OCI-LY3 (cell line): ENCODE measurements around the gene ACIN1.
"Not testable (repeated sequence)": the region's sequence is repeated elsewhere in the genome, so short reads cannot be mapped to it uniquely, and the experiment has no call there.

ENCODE experiments used
- H2AFZ ChIP-seq: fragments of 200-600, 300-600 bp; shearing (Covaris generic); 2 replicates; pipeline ENCODE4 v1.6.0; 2014; ENCODE audit warnings: antibody characterized with exemption, low read depth, low read length
- H3K27ac ChIP-seq: fragments of 200-600, 300-600 bp; sonication (generic); 2 replicates; pipeline ENCODE4 v1.5.1; 2014; ENCODE audit warnings: mild to moderate bottlenecking, low read length, moderate library complexity, mixed read lengths
- H3K27me3 ChIP-seq: fragments of 200-600, 300-600 bp; sonication (generic); 2 replicates; pipeline ENCODE4 v1.6.1; 2014; ENCODE audit warnings: low read depth, low read length, mixed read lengths
- H3K36me3 ChIP-seq: fragments of 200-600, 300-600 bp; sonication (generic); replicated peaks from 2 replicates; pipeline ENCODE3; 2014; ENCODE audit warnings: low read depth, low read length, mixed read lengths
- H3K4me1 ChIP-seq: fragments of 300-600, 200-600 bp; sonication (generic); 2 replicates; pipeline ENCODE4 v1.6.1; 2014; ENCODE audit warnings: low read length, mixed read lengths
- H3K4me2 ChIP-seq: fragments of 200-600, 300-600 bp; sonication (generic); 2 replicates; pipeline ENCODE4 v1.6.1; 2014; ENCODE audit warnings: low read length, mixed read lengths
- H3K4me3 ChIP-seq: fragments of 300-600, 200-600 bp; sonication (generic); 2 replicates; pipeline ENCODE4 v1.5.1; 2014; ENCODE audit warnings: antibody characterized with exemption, mild to moderate bottlenecking, low read length, moderate library complexity
- H3K79me2 ChIP-seq: fragments of 300-600, 200-600 bp; shearing (Covaris generic); 2 replicates; pipeline ENCODE4 v1.6.1; 2014; ENCODE audit warnings: mild to moderate bottlenecking, low read length, mixed read lengths
- H3K9ac ChIP-seq: fragments of 300-600, 200-600 bp; shearing (Covaris generic); 2 replicates; pipeline ENCODE4 v1.6.0; 2014; ENCODE audit warnings: mild to moderate bottlenecking, low read length, moderate library complexity
- H3K9me3 ChIP-seq: fragments of 200-600, 300-600 bp; shearing (Covaris generic); 2 replicates; pipeline ENCODE4 v1.6.1; 2014; ENCODE audit warnings: low read length, mixed read lengths; ENCODE audit not compliant: insufficient read depth
- H4K20me1 ChIP-seq: fragments of 200-600, 300-600 bp; sonication (generic); 2 replicates; pipeline ENCODE4 v1.6.1; 2016; ENCODE audit warnings: low read length, mixed read lengths; ENCODE audit not compliant: insufficient read depth
- CTCF ChIP-seq: fragments of 200-600, 300-600 bp; sonication (generic); IDR thresholded peaks from 2 replicates; pipeline ENCODE4 v1.5.1; 2014; ENCODE audit warnings: antibody characterized with exemption, low read length, low read depth
- EZH2phosphoT487 ChIP-seq: fragments of 200-600 bp; shearing (Covaris generic); IDR thresholded peaks from 2 replicates; pipeline ENCODE4 v1.6.1; 2018; ENCODE audit warnings: antibody characterized with exemption, mixed run types, low read depth

ACIN1 gene

GRCh38 chr14:23113431-23114119, 18.6 kb upstream of the ACIN1 start:
- no peak overlapping the region for H3K4me3 ChIP-seq
- peaks cover 6% of the 10 kb centered on the region for H3K4me1 ChIP-seq
- no peaks in the 10 kb centered on the region for H3K9me3 ChIP-seq
- no peak overlapping the region for H3K27ac ChIP-seq
- H2AFZ ChIP-seq: no peak overlapping the region
- H3K79me2 ChIP-seq: no peaks in the 10 kb centered on the region
- H3K36me3 ChIP-seq: no peaks in the 10 kb centered on the region
- no peak for TF ChIP-seq EZH2phosphoT487
- no peak for TF ChIP-seq CTCF
- H3K27me3 ChIP-seq: peaks cover 51% of the 10 kb centered on the region
- no peaks in the 10 kb centered on the region for H4K20me1 ChIP-seq
- H3K4me2 ChIP-seq: no peak overlapping the region
- no peak overlapping the region for H3K9ac ChIP-seq

- H3K4me1 ChIP-seq: peaks cover 6% of the 10 kb centered on the region
- no peak overlapping the region for H3K4me2 ChIP-seq
- no peak overlapping the region for H3K4me3 ChIP-seq
- H3K79me2 ChIP-seq: no peaks in the 10 kb centered on the region
- no peaks in the 10 kb centered on the region for H3K9me3 ChIP-seq
- no peak overlapping the region for H3K9ac ChIP-seq
- H2AFZ ChIP-seq: no peak overlapping the region
- no peaks in the 10 kb centered on the region for H4K20me1 ChIP-seq
- H3K27ac ChIP-seq: no peak overlapping the region
- no peaks in the 10 kb centered on the region for H3K36me3 ChIP-seq
- peaks cover 51% of the 10 kb centered on the region for H3K27me3 ChIP-seq
- TF ChIP-seq CTCF: no peak
- TF ChIP-seq EZH2phosphoT487: no peak
Measured at GRCh38 chr14:23112359-23113178, 17.6 kb upstream of the ACIN1 start.

GRCh38 chr14:23110579-23111365, 15.8 kb upstream of the ACIN1 start:
- no peak overlapping the region for H3K27ac ChIP-seq
- H3K4me1 ChIP-seq: peaks cover 6% of the 10 kb centered on the region
- peaks cover 48% of the 10 kb centered on the region for H3K27me3 ChIP-seq
- H2AFZ ChIP-seq: no peak overlapping the region
- TF ChIP-seq CTCF (no peak), EZH2phosphoT487 (no peak)
- H3K79me2 ChIP-seq: no peaks in the 10 kb centered on the region
- no peak overlapping the region for H3K4me3 ChIP-seq
- H4K20me1 ChIP-seq: no peaks in the 10 kb centered on the region
- no peaks in the 10 kb centered on the region for H3K9me3 ChIP-seq
- H3K36me3 ChIP-seq: no peaks in the 10 kb centered on the region
- no peak overlapping the region for H3K4me2 ChIP-seq
- no peak overlapping the region for H3K9ac ChIP-seq

- Histone ChIP-seq H3K4me2 (no peak overlapping the region), H3K4me1 (peaks cover 2% of the 10 kb centered on the region), H4K20me1 (no peaks in the 10 kb centered on the region), H3K9me3 (no peaks in the 10 kb centered on the region), H3K4me3 (no peak overlapping the region), H3K79me2 (no peaks in the 10 kb centered on the region), H3K36me3 (no peaks in the 10 kb centered on the region), H3K9ac (no peak overlapping the region), H3K27me3 (peaks cover 39% of the 10 kb centered on the region), H2AFZ (no peak overlapping the region), H3K27ac (no peak overlapping the region)
- no peak for TF ChIP-seq CTCF
Measured at GRCh38 chr14:23109769-23110168, 14.8 kb upstream of the ACIN1 start.

GRCh38 chr14:23108169-23108568, 13.2 kb upstream of the ACIN1 start:
- H3K4me2 ChIP-seq, H3K9ac ChIP-seq, H3K79me2 ChIP-seq, H3K9me3 ChIP-seq, H3K36me3 ChIP-seq, H3K4me1 ChIP-seq, H4K20me1 ChIP-seq, H3K27ac ChIP-seq, H2AFZ ChIP-seq, H3K4me3 ChIP-seq: not testable (repeated sequence)
- H3K27me3 ChIP-seq: peaks cover 30% of the 10 kb centered on the region
